Type B pancreatic cell (in vitro differentiated cells): ENCODE results near the gene GAPDHS. TPM values are rescaled to one million over a fixed set of nuclear protein-coding genes. Genes with fewer than 3 reads are reported as not detected.

Experiments
- DNase-seq: peaks from one replicate; pipeline ENCODE4 v3.0.0; 2021; ENCODE audit warnings: mixed read lengths; ENCODE audit not compliant: unreplicated experiment; ENCODE audit errors: extremely low spot score
- H3K27ac Mint-ChIP-seq: 2 replicates; pipeline ENCODE4 v1.8.0; 2021; ENCODE audit warnings: mild to moderate bottlenecking, mixed read lengths
- H3K27me3 Mint-ChIP-seq: 2 replicates; pipeline ENCODE4 v1.8.0; 2021; ENCODE audit warnings: mixed read lengths
- H3K36me3 Mint-ChIP-seq: 2 replicates; pipeline ENCODE4 v1.8.0; 2021; ENCODE audit warnings: mixed read lengths
- H3K4me1 Mint-ChIP-seq: one replicate; pipeline ENCODE4 v1.8.0; 2021; ENCODE audit warnings: mixed read lengths; ENCODE audit not compliant: unreplicated experiment
- H3K4me3 Mint-ChIP-seq: 2 replicates; pipeline ENCODE4 v1.8.0; 2021; ENCODE audit warnings: mild to moderate bottlenecking, mixed read lengths
- H3K9me3 Mint-ChIP-seq: 2 replicates; pipeline ENCODE4 v1.8.0; 2021; ENCODE audit warnings: mixed read lengths
- total RNA-seq: library from RNA; stranded (reverse); gene quantifications from 2 replicates; pipeline ENCODE4 v1.2.1, GENCODE V29; 2021; ENCODE audit warnings: low replicate concordance
- TF ChIP-seq, protein P1 (sequence below): fragments of 200-600 bp; sonication (generic); conservative IDR thresholded peaks from 2 replicates; pipeline ENCODE4 v1.5.0; 2021; ENCODE audit warnings: antibody characterized with exemption, mild to moderate bottlenecking

GAPDHS gene
- total RNA-seq, 1 donor from 2014 or later = not detected

DNA sequence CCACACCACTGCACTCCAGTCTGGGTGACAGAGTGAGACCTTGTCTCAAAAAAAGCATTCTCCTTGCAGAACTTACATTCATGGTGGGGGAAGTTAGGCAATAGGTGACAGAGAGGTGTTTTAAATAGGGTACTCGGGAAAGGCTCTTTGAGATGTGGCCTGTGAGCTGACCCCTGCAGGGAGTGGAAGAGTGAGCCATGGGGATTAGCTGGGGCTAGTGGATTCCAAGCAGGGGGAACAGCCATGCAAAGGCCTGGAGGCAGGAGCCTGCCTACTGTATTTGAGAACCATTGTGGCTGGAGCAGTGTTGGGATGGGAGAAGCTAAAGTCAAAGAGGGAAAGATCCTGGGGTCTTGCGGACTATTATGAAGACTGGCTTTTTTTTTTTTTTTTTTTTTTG lies 15.9 kb upstream of the GAPDHS start:
- H3K36me3 Mint-ChIP-seq = no peaks in the 10 kb centered on the region
- no peak overlapping the region for H3K27ac Mint-ChIP-seq
- H3K4me1 Mint-ChIP-seq = no peaks in the 10 kb centered on the region
- no peak for DNase-seq
- peaks cover 25% of the 10 kb centered on the region for H3K27me3 Mint-ChIP-seq
- H3K4me3 Mint-ChIP-seq = no peak overlapping the region
- TF ChIP-seq, protein P1, sequence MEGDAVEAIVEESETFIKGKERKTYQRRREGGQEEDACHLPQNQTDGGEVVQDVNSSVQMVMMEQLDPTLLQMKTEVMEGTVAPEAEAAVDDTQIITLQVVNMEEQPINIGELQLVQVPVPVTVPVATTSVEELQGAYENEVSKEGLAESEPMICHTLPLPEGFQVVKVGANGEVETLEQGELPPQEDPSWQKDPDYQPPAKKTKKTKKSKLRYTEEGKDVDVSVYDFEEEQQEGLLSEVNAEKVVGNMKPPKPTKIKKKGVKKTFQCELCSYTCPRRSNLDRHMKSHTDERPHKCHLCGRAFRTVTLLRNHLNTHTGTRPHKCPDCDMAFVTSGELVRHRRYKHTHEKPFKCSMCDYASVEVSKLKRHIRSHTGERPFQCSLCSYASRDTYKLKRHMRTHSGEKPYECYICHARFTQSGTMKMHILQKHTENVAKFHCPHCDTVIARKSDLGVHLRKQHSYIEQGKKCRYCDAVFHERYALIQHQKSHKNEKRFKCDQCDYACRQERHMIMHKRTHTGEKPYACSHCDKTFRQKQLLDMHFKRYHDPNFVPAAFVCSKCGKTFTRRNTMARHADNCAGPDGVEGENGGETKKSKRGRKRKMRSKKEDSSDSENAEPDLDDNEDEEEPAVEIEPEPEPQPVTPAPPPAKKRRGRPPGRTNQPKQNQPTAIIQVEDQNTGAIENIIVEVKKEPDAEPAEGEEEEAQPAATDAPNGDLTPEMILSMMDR = no peak
- no peaks in the 10 kb centered on the region for H3K9me3 Mint-ChIP-seq

DNA sequence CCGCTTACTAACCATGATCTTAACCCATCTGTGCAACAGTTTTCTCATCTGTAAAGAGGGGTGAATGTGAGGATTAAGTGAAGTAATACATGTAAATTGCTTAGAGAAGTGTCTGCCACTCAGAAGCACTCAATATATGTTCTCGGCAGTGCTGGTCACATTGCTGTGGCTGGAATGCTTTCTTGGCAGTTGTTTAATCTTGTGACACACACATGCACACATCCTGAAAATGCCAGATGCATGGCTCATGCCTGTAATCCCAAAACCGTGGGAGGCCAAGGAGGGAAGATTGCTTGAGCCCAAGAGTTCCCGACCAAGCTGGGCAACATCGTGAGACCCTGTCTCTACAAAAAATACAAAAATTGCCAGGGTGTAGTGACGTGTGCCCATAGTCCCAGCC lies 14.9 kb upstream of the GAPDHS start:
- Mint-ChIP-seq H3K36me3 (no peaks in the 10 kb centered on the region), H3K4me1 (no peaks in the 10 kb centered on the region)

DNA sequence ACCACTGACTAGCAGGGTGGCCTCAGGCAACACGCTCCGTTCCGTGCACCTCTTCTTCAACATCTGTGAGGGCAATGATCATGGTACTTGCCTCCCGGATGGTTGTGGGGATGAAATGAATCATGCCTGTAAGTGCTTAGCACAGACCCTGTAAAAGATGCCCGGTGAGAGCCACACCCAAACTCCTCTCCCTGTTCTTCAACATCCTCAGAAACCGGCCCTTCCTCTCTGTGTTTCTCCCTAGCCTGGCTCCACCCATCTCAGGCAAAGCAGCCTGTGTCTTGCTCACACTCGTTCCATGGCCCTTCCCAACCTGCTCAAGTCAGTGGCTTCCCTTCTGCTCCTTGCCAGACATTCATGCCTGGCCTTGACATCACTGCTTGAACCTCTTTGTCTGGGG lies 14.0 kb upstream of the GAPDHS start:
- no peak overlapping the region for H3K4me3 Mint-ChIP-seq
- H3K36me3 Mint-ChIP-seq = no peaks in the 10 kb centered on the region
- no peaks in the 10 kb centered on the region for H3K9me3 Mint-ChIP-seq
- peak overlapping the region; percentile 15 for H3K27ac Mint-ChIP-seq
- DNase-seq = no peak
- H3K4me1 Mint-ChIP-seq = no peaks in the 10 kb centered on the region
- H3K27me3 Mint-ChIP-seq = peaks cover 26% of the 10 kb centered on the region
- TF ChIP-seq, protein P1 = no peak

More for the DNA sequence above, 14.9 kb upstream of the GAPDHS start:
- TF ChIP-seq, protein P1 = no peak
- DNase-seq = no peak
- Mint-ChIP-seq H3K9me3 (no peaks in the 10 kb centered on the region), H3K4me3 (no peak overlapping the region), H3K27me3 (peaks cover 25% of the 10 kb centered on the region), H3K27ac (no peak overlapping the region)

DNA sequence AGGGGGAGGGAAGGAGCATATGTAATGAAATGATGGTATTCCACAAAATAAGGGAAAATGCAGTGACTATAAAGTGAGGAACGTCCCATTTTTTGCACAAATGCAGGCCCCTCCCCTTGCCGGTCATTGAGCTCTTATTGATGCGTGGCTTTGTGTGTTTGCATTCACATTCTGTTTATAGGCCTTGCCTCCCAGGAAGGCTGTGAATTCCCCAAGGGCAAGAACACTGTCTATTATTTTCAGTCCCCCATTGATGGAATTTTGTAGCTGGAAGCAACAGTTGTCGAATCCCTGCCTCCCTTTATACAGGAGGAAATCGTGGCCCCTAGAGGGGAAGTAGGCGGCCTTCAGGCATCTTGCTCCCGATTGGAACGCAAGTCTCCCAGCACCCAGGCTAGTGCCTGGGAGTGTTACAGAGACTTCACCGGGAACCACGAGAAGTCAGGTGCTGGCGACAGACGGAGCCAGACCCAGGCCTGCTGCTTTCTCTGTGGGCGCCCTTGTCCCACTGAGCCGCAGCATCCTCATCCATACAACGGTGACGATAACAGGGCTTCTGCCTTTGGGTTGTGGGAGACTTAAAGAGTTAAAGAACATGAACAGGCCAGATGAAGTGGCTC lies 12.0 kb upstream of the GAPDHS start:
- H3K27me3 Mint-ChIP-seq = peaks cover 27% of the 10 kb centered on the region
- no peak overlapping the region for H3K27ac Mint-ChIP-seq
- TF ChIP-seq, protein P1 = no peak
- no peak overlapping the region for H3K4me3 Mint-ChIP-seq
- DNase-seq = no peak
- H3K9me3 Mint-ChIP-seq = no peaks in the 10 kb centered on the region
- no peaks in the 10 kb centered on the region for H3K4me1 Mint-ChIP-seq
- no peaks in the 10 kb centered on the region for H3K36me3 Mint-ChIP-seq

DNA sequence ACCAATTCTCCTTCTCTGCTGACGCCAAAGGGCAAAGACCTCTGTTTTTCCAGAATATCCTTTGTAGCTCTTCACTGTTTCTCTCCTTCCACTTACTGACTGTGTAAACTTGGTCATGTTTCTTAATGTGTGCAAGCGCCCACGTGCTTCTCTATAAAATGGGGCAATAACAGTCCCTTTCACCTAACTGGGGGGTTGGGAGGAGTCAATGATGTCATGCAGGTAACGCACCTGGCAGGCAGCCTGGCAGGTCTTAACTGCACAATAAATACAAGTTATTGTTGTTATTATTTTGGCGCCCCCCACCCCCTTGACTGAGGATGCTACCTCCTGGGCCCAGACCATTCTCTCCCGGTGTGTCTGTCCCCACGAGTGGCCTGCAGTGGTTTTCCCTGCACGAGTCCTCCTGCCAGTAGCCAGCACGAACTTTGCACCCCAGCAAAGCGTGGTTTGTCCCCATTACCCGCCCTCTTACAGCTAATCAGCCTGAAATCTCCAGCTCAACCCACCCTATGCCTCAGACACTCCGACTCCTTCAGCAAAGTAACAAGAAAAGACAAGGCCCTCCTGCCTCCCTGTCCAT lies 10.4 kb upstream of the GAPDHS start:
- no peak for DNase-seq
- H3K4me1 Mint-ChIP-seq = no peaks in the 10 kb centered on the region
- TF ChIP-seq, protein P1 = no peak
- peaks cover 27% of the 10 kb centered on the region for H3K27me3 Mint-ChIP-seq
- H3K36me3 Mint-ChIP-seq = no peaks in the 10 kb centered on the region
- no peak overlapping the region for H3K27ac Mint-ChIP-seq
- no peaks in the 10 kb centered on the region for H3K9me3 Mint-ChIP-seq
- no peak overlapping the region for H3K4me3 Mint-ChIP-seq
